Keratinocyte (primary cell): Measurements from ENCODE around the gene WIPF3. TPM values are rescaled to one million over a fixed set of nuclear protein-coding genes. Genes with fewer than 3 reads are reported as not detected.

Experiments used
- DNase-seq: peaks from one replicate; pipeline ENCODE4 v3.0.0-alpha.2; 2011; ENCODE audit warnings: low read depth, missing footprints, low spot score
- FAIRE-seq: peaks from 2 replicates; lab custom pipeline; 2011; peaks lifted over from hg19 to GRCh38; lab: Jason Lieb, UNC
- H2AFZ ChIP-seq: 2 replicates; pipeline ENCODE4 v1.6.0; 2012; ENCODE audit warnings: low read length, control low read depth, inconsistent platforms; ENCODE audit not compliant: control insufficient read depth
- H3K27ac ChIP-seq: 2 replicates; pipeline ENCODE4 v1.5.1; 2011; ENCODE audit warnings: low read length; ENCODE audit not compliant: control insufficient read depth, insufficient read depth
- H3K27me3 ChIP-seq: 3 replicates; pipeline ENCODE4 v1.6.0; 2011; ENCODE audit warnings: low read length; ENCODE audit not compliant: control insufficient read depth, insufficient read depth; ENCODE audit errors: extremely low read depth
- H3K36me3 ChIP-seq, 2 experiments: 2 replicates in 1 of 2; 3 replicates in 1 of 2; pipeline ENCODE4 v1.5.1; 2011; ENCODE audit warnings: low read length in 2 of 2, mild to moderate bottlenecking in 1 of 2; ENCODE audit not compliant: control insufficient read depth in 2 of 2, insufficient read depth in 2 of 2; ENCODE audit errors: extremely low read depth in 1 of 2
- H3K4me1 ChIP-seq: 3 replicates; pipeline ENCODE4 v1.5.1; 2011; ENCODE audit warnings: low read length; ENCODE audit not compliant: control insufficient read depth, insufficient read depth; ENCODE audit errors: extremely low read depth
- H3K4me2 ChIP-seq: 3 replicates; pipeline ENCODE4 v1.6.0; 2011; ENCODE audit warnings: low read depth, low read length; ENCODE audit not compliant: control insufficient read depth, insufficient read depth; ENCODE audit errors: extremely low read depth
- H3K4me3 ChIP-seq, 3 experiments: fragments of 200-600 bp in 1 of 3; sonication (generic) in 1 of 3; 2 replicates in 2 of 3; 3 replicates in 1 of 3; pipeline ENCODE4 v1.5.1; 2011 to 2016; ENCODE audit warnings: low read length in 3 of 3, mild to moderate bottlenecking in 3 of 3, control low read depth in 2 of 3, inconsistent platforms in 1 of 3, low read depth in 1 of 3, mixed read lengths in 1 of 3, mixed run types in 1 of 3, moderate library complexity in 1 of 3; ENCODE audit not compliant: control insufficient read depth in 2 of 3, insufficient read depth in 2 of 3; ENCODE audit errors: extremely low read depth in 1 of 3
- H3K79me2 ChIP-seq: 2 replicates; pipeline ENCODE4 v1.6.0; 2012; ENCODE audit warnings: low read length; ENCODE audit not compliant: control insufficient read depth, insufficient read depth
- H3K9ac ChIP-seq: 3 replicates; pipeline ENCODE4 v1.6.0; 2011; ENCODE audit warnings: low read length; ENCODE audit not compliant: control insufficient read depth, insufficient read depth; ENCODE audit errors: extremely low read depth
- H3K9me1 ChIP-seq: 3 replicates; pipeline ENCODE4 v1.6.0; 2011; ENCODE audit warnings: low read length; ENCODE audit not compliant: control insufficient read depth, insufficient read depth; ENCODE audit errors: extremely low read depth
- H3K9me3 ChIP-seq: 2 replicates; pipeline ENCODE4 v1.5.1; 2012; ENCODE audit warnings: low read depth, low read length; ENCODE audit not compliant: control insufficient read depth
- H4K20me1 ChIP-seq: 3 replicates; pipeline ENCODE4 v1.6.0; 2011; ENCODE audit warnings: low read length; ENCODE audit not compliant: control insufficient read depth, insufficient read depth; ENCODE audit errors: extremely low read depth
- CTCF ChIP-seq, 3 experiments: IDR thresholded peaks in 1 of 3; conservative IDR thresholded peaks in 1 of 3; optimal IDR thresholded peaks in 1 of 3; 2 replicates in 2 of 3; 3 replicates in 1 of 3; pipeline versions ENCODE3 to v1.5.1; 2011; ENCODE audit warnings: low read length in 3 of 3, mild to moderate bottlenecking in 3 of 3, moderate library complexity in 2 of 3, control low read depth in 1 of 3, inconsistent platforms in 1 of 3; ENCODE audit not compliant: insufficient read depth in 2 of 3; ENCODE audit errors: extremely low read depth in 1 of 3
- EZH2 ChIP-seq: IDR thresholded peaks from one replicate; pipeline ENCODE4 v1.6.1; 2012; ENCODE audit warnings: inconsistent platforms, mild to moderate bottlenecking, low read length, moderate library complexity
- dilution Hi-C: fragments of 300-500 bp; cut with MboI; formaldehyde crosslinking; loops from one replicate; pipeline ENCODE4 v1.7.0; 2020; ENCODE audit warnings: low sequenced_read_pairs; ENCODE audit not compliant: extremely low pct_ligation_motif_present
- polyA plus RNA-seq, 5 experiments: library from polyadenylated mRNA; depleted of rRNA in 3 of 5; stranded (reverse) in 3 of 5; stranded (forward) in 1 of 5; unstranded in 1 of 5; fragments of >200 nt; gene quantifications; 1 replicate in 1 of 5; 2 replicates in 3 of 5; 3 replicates in 1 of 5; pipeline versions ENCODE4 v1.2.1 to v1.2.3, GENCODE V29; 2011 to 2012; ENCODE audit warnings: missing spikeins in 2 of 5, low read depth in 1 of 5, low replicate concordance in 1 of 5

WIPF3 gene
- polyA plus RNA-seq, 1 donor (not counting 4 experiments of a cell fraction or from before 2014, with no cell fraction given) = 0.04 TPM

DNA sequence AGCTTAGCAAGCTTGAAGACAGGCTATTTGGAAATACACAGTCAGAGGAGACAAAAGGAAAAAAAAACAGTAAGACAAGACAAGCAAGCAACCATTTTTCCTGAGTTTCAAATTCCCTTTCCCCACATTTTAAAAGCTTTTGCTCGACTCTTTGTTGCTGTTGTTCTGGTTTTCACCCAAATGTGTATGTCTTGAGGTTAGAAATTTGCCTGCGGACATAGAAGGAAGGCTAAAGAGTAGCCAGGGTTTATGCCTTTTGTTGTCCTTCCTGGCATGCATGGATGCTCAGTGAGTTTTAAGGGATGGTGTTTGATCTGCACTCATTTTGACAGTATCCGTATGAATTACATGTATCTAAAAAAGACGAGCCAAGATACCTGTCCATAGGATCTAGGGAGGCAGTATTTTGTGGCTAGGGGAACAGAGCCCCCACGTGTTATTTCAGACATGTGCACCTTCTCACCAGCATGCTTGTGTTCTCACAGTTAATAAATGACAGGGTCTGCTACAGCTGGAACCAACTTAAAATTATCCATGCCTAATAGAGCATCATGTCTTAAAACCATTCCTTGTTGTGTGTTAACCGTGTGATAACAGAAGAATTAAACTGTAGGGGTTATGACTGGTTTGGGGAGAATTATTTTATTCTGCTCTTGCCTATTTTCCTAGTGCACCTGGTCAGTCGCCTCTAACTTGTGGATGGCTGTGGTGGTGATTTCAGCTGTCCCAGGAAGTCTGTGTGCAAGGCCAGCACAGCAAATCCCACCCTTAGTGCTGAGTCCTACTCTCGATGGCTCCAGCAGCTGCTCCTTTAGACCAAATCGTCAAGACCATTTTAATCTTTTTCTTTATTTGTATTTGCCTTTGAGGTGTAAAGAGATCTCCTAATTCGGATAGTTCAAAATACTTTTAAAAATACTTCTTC lies 9.1 kb downstream of the WIPF3 start:
- Histone ChIP-seq H3K4me3 (no peak overlapping the region), H3K27me3 (peaks cover 9% of the 10 kb centered on the region), H3K27ac (no peak overlapping the region), H3K9me3 (no peaks in the 10 kb centered on the region), H4K20me1 (no peaks in the 10 kb centered on the region), H3K4me2 (no peak overlapping the region), H2AFZ (no peak overlapping the region), H3K36me3 (no peaks in the 10 kb centered on the region), H3K79me2 (no peaks in the 10 kb centered on the region), H3K9me1 (no peaks in the 10 kb centered on the region), H3K9ac (no peak overlapping the region), H3K4me1 (no peaks in the 10 kb centered on the region)
- DNase-seq = no peak
- dilution Hi-C loops = no loop called here
- FAIRE-seq = no peak
- TF ChIP-seq EZH2 (no peak), CTCF (optimal IDR thresholded peaks at IDR 0.05 in 1 of 3, IDR thresholded peaks at IDR 0.05 in 1 of 3, conservative IDR thresholded peaks at IDR 0.05 in 1 of 3; ENCODE audit: extremely low read depth in 1 of 3, insufficient read depth in 2 of 3, low read length in 3 of 3) (no peak)

GRCh38 chr7:29818308-29818707 lies 12.0 kb downstream of the WIPF3 start:
- Histone ChIP-seq H3K79me2 (no peaks in the 10 kb centered on the region), H3K9me3 (no peaks in the 10 kb centered on the region), H3K4me3 (no peak overlapping the region), H3K27me3 (peaks cover 14% of the 10 kb centered on the region), H3K4me1 (no peaks in the 10 kb centered on the region), H3K9ac (no peak overlapping the region), H2AFZ (no peak overlapping the region), H3K36me3 (no peaks in the 10 kb centered on the region), H4K20me1 (no peaks in the 10 kb centered on the region), H3K27ac (no peak overlapping the region), H3K9me1 (no peaks in the 10 kb centered on the region), H3K4me2 (no peak overlapping the region)
- DNase-seq (no peak), FAIRE-seq (no peak)
- dilution Hi-C loops = no loop called here
- TF ChIP-seq EZH2 (no peak), CTCF (optimal IDR thresholded peaks at IDR 0.05 in 1 of 3, IDR thresholded peaks at IDR 0.05 in 1 of 3, conservative IDR thresholded peaks at IDR 0.05 in 1 of 3; ENCODE audit: extremely low read depth in 1 of 3, insufficient read depth in 2 of 3, low read length in 3 of 3) (no peak)
